Measurements from ENCODE around the gene MTCL1.

DNA sequence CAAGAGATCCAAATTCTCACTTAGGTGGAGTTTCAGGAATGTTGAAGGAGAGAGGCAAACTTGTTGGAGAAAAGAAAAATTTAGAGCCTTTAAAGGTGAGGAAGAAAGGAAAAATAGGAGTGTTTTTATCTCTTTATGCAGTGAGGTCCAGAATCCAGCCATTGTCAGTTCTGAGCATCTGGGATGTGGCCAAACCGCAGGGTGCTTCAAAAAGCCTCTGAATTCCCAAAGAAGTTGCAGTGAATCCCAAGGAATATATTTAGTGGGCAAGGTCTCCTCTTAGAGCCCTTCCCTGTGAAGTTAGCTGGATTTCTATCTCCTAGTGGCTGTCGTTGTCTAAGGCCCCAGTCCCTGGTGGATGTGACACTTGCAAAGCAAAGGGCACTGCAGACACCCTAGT is 51.2 kb downstream of the MTCL1 start:
- TF ChIP-seq EZH2 (IDR thresholded peaks at IDR 0.05; ENCODE audit: low read depth, low read length, severe bottlenecking), result no peak
- no peak for TF ChIP-seq CHD2 (IDR thresholded peaks at IDR 0.05; ENCODE audit: low read length)
- TF ChIP-seq, protein P1, sequence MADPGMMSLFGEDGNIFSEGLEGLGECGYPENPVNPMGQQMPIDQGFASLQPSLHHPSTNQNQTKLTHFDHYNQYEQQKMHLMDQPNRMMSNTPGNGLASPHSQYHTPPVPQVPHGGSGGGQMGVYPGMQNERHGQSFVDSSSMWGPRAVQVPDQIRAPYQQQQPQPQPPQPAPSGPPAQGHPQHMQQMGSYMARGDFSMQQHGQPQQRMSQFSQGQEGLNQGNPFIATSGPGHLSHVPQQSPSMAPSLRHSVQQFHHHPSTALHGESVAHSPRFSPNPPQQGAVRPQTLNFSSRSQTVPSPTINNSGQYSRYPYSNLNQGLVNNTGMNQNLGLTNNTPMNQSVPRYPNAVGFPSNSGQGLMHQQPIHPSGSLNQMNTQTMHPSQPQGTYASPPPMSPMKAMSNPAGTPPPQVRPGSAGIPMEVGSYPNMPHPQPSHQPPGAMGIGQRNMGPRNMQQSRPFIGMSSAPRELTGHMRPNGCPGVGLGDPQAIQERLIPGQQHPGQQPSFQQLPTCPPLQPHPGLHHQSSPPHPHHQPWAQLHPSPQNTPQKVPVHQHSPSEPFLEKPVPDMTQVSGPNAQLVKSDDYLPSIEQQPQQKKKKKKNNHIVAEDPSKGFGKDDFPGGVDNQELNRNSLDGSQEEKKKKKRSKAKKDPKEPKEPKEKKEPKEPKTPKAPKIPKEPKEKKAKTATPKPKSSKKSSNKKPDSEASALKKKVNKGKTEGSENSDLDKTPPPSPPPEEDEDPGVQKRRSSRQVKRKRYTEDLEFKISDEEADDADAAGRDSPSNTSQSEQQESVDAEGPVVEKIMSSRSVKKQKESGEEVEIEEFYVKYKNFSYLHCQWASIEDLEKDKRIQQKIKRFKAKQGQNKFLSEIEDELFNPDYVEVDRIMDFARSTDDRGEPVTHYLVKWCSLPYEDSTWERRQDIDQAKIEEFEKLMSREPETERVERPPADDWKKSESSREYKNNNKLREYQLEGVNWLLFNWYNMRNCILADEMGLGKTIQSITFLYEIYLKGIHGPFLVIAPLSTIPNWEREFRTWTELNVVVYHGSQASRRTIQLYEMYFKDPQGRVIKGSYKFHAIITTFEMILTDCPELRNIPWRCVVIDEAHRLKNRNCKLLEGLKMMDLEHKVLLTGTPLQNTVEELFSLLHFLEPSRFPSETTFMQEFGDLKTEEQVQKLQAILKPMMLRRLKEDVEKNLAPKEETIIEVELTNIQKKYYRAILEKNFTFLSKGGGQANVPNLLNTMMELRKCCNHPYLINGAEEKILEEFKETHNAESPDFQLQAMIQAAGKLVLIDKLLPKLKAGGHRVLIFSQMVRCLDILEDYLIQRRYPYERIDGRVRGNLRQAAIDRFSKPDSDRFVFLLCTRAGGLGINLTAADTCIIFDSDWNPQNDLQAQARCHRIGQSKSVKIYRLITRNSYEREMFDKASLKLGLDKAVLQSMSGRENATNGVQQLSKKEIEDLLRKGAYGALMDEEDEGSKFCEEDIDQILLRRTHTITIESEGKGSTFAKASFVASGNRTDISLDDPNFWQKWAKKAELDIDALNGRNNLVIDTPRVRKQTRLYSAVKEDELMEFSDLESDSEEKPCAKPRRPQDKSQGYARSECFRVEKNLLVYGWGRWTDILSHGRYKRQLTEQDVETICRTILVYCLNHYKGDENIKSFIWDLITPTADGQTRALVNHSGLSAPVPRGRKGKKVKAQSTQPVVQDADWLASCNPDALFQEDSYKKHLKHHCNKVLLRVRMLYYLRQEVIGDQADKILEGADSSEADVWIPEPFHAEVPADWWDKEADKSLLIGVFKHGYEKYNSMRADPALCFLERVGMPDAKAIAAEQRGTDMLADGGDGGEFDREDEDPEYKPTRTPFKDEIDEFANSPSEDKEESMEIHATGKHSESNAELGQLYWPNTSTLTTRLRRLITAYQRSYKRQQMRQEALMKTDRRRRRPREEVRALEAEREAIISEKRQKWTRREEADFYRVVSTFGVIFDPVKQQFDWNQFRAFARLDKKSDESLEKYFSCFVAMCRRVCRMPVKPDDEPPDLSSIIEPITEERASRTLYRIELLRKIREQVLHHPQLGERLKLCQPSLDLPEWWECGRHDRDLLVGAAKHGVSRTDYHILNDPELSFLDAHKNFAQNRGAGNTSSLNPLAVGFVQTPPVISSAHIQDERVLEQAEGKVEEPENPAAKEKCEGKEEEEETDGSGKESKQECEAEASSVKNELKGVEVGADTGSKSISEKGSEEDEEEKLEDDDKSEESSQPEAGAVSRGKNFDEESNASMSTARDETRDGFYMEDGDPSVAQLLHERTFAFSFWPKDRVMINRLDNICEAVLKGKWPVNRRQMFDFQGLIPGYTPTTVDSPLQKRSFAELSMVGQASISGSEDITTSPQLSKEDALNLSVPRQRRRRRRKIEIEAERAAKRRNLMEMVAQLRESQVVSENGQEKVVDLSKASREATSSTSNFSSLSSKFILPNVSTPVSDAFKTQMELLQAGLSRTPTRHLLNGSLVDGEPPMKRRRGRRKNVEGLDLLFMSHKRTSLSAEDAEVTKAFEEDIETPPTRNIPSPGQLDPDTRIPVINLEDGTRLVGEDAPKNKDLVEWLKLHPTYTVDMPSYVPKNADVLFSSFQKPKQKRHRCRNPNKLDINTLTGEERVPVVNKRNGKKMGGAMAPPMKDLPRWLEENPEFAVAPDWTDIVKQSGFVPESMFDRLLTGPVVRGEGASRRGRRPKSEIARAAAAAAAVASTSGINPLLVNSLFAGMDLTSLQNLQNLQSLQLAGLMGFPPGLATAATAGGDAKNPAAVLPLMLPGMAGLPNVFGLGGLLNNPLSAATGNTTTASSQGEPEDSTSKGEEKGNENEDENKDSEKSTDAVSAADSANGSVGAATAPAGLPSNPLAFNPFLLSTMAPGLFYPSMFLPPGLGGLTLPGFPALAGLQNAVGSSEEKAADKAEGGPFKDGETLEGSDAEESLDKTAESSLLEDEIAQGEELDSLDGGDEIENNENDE (IDR thresholded peaks at IDR 0.05; ENCODE audit: insufficient replicate concordance, low read length), result no peak
- TF ChIP-seq SIN3A (conservative IDR thresholded peaks at IDR 0.05 in 1 of 2, IDR thresholded peaks at IDR 0.05 in 1 of 2; ENCODE audit: low read depth in 1 of 2, low read length in 2 of 2), result no peak
- TF ChIP-seq, protein P2, sequence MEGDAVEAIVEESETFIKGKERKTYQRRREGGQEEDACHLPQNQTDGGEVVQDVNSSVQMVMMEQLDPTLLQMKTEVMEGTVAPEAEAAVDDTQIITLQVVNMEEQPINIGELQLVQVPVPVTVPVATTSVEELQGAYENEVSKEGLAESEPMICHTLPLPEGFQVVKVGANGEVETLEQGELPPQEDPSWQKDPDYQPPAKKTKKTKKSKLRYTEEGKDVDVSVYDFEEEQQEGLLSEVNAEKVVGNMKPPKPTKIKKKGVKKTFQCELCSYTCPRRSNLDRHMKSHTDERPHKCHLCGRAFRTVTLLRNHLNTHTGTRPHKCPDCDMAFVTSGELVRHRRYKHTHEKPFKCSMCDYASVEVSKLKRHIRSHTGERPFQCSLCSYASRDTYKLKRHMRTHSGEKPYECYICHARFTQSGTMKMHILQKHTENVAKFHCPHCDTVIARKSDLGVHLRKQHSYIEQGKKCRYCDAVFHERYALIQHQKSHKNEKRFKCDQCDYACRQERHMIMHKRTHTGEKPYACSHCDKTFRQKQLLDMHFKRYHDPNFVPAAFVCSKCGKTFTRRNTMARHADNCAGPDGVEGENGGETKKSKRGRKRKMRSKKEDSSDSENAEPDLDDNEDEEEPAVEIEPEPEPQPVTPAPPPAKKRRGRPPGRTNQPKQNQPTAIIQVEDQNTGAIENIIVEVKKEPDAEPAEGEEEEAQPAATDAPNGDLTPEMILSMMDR (IDR thresholded peaks at IDR 0.05; ENCODE audit: control extremely low read depth in 1 of 3, insufficient read depth in 1 of 3, low read depth in 1 of 3, low read length in 3 of 3), result no peak
- no peak for TF ChIP-seq RXRA (IDR thresholded peaks at IDR 0.05; ENCODE audit: insufficient read depth, low read depth, low read length)
